ENCODE data around the gene ARHGAP15. TPM values are rescaled to one million over a fixed set of nuclear protein-coding genes. Genes with fewer than 3 reads are reported as not detected.

The ARHGAP15 gene
- total RNA-seq, 1 donor from 2014 or later = 7.0 TPM

- H3K27me3 ChIP-seq (ENCODE audit: low read depth) = no peaks in the 10 kb centered on the region
- intact Hi-C loops (cut with micrococcal nuclease) = no loop called here
- no peaks in the 10 kb centered on the region for H3K9me3 ChIP-seq (replicated peaks)
- H3K27ac ChIP-seq (replicated peaks) = peak overlapping the region; percentile 1
- no peaks in the 10 kb centered on the region for H3K36me3 ChIP-seq
- peaks cover 4% of the 10 kb centered on the region for H3K4me1 ChIP-seq
- DNase-seq = no peak
- no peak overlapping the region for H3K4me3 ChIP-seq
- TF ChIP-seq, protein P1, sequence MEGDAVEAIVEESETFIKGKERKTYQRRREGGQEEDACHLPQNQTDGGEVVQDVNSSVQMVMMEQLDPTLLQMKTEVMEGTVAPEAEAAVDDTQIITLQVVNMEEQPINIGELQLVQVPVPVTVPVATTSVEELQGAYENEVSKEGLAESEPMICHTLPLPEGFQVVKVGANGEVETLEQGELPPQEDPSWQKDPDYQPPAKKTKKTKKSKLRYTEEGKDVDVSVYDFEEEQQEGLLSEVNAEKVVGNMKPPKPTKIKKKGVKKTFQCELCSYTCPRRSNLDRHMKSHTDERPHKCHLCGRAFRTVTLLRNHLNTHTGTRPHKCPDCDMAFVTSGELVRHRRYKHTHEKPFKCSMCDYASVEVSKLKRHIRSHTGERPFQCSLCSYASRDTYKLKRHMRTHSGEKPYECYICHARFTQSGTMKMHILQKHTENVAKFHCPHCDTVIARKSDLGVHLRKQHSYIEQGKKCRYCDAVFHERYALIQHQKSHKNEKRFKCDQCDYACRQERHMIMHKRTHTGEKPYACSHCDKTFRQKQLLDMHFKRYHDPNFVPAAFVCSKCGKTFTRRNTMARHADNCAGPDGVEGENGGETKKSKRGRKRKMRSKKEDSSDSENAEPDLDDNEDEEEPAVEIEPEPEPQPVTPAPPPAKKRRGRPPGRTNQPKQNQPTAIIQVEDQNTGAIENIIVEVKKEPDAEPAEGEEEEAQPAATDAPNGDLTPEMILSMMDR (IDR thresholded peaks at IDR 0.05; ENCODE audit: borderline replicate concordance) = no peak
Measured at GRCh38 chr2:143521396-143521795, 392.2 kb downstream of the ARHGAP15 start.

GRCh38 chr2:143522699-143523098 is 393.5 kb downstream of the ARHGAP15 start:
- H3K27ac ChIP-seq (replicated peaks) = peak overlapping the region; percentile 77
- intact Hi-C loops (cut with micrococcal nuclease) = no loop called here

DNA sequence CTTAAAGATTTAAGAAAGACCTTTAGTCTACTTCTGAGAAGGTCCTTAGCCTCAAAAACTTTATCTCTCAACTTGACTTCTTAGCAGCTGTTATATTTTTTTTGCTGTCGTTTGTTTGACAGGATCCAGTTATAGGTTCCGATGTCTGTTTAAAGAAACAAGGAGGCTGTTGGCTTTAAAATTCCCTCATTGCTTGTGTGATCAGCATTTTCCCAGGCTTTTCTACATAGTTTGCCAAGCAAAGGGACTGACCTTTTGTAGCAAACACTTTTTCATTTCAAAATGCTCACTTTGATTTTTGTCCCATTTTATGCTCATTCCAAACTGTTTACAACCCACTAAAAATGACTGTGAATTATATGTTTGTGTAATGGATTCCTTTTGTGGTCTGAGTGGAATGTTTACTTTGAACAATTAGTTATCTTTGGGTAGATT is 394.9 kb downstream of the ARHGAP15 start:
- no peak for DNase-seq
- Histone ChIP-seq H3K36me3 (no peaks in the 10 kb centered on the region), H3K4me1 (peaks cover 7% of the 10 kb centered on the region), H3K27me3 (ENCODE audit: low read depth) (no peaks in the 10 kb centered on the region), H3K4me3 (no peak overlapping the region), H3K27ac (replicated peaks) (peak overlapping the region; percentile 77), H3K9me3 (replicated peaks) (no peaks in the 10 kb centered on the region)
- intact Hi-C loops (cut with micrococcal nuclease) = no loop called here
- TF ChIP-seq, protein P1 (IDR thresholded peaks at IDR 0.05; ENCODE audit: borderline replicate concordance) = no peak

More at GRCh38 chr2:143522699-143523098, 393.5 kb downstream of the ARHGAP15 start:
- TF ChIP-seq, protein P1 (IDR thresholded peaks at IDR 0.05; ENCODE audit: borderline replicate concordance) = no peak
- Histone ChIP-seq H3K36me3 (no peaks in the 10 kb centered on the region), H3K4me3 (no peak overlapping the region), H3K27me3 (ENCODE audit: low read depth) (no peaks in the 10 kb centered on the region), H3K9me3 (replicated peaks) (no peaks in the 10 kb centered on the region), H3K4me1 (peaks cover 7% of the 10 kb centered on the region)
- no peak for DNase-seq

- no peak for DNase-seq
- TF ChIP-seq, protein P1 (IDR thresholded peaks at IDR 0.05; ENCODE audit: borderline replicate concordance) = no peak
- Histone ChIP-seq H3K9me3 (replicated peaks) (no peaks in the 10 kb centered on the region), H3K27ac (replicated peaks) (peak overlapping the region; percentile 77), H3K27me3 (ENCODE audit: low read depth) (no peaks in the 10 kb centered on the region), H3K36me3 (no peaks in the 10 kb centered on the region), H3K4me3 (no peak overlapping the region), H3K4me1 (peaks cover 7% of the 10 kb centered on the region)
- intact Hi-C loops (cut with micrococcal nuclease) = no loop called here
Measured at GRCh38 chr2:143524559-143525401, 395.6 kb downstream of the ARHGAP15 start.

DNA sequence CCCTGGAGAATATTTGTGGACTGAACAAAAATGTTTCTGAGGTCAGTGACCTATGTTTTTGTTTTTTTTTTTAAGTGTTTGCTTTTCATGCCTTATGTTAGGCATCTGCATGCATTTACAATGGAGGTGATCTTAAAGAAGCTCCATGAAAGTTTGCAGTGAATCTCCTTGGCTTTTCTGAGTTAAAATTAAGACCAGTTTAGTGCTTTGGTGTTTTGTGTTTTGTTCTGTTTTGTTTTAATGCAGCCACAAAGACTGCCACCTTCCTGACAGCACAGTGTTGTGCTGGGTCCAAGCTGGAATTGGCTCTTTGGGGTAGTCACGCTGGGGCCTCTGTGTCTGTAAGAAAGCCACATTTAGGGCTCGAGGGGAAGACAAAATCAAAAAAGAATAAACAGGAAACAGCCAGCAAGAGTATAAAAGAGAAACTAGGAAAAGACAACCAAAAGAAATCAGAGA is 396.2 kb downstream of the ARHGAP15 start:
- Histone ChIP-seq H3K9me3 (replicated peaks) (no peaks in the 10 kb centered on the region), H3K27ac (replicated peaks) (peak overlapping the region; percentile 77), H3K27me3 (ENCODE audit: low read depth) (no peaks in the 10 kb centered on the region), H3K4me3 (no peak overlapping the region), H3K4me1 (peaks cover 7% of the 10 kb centered on the region), H3K36me3 (no peaks in the 10 kb centered on the region)
- DNase-seq = no peak
- intact Hi-C loops (cut with micrococcal nuclease) = no loop called here
- TF ChIP-seq, protein P1 (IDR thresholded peaks at IDR 0.05; ENCODE audit: borderline replicate concordance) = no peak
